Astrocyte (in vitro differentiated cells and primary cell): ENCODE results near the gene CLEC19A. TPM values are rescaled to one million over a fixed set of nuclear protein-coding genes. Genes with fewer than 3 reads are reported as not detected.

Experiments used
- DNase-seq: peaks from one replicate; pipeline ENCODE4 v3.0.0-alpha.2; 2010; ENCODE audit warnings: low read depth
- FAIRE-seq: peaks from 2 replicates; lab custom pipeline; 2011; peaks lifted over from hg19 to GRCh38; lab: Jason Lieb, UNC
- H2AFZ ChIP-seq: 2 replicates; pipeline ENCODE4 v1.6.0; 2012; ENCODE audit warnings: low read depth, low read length, inconsistent platforms
- H3K27ac ChIP-seq: 2 replicates; pipeline ENCODE4 v1.5.1; 2011; ENCODE audit warnings: low read depth, low read length, inconsistent platforms
- H3K27me3 ChIP-seq: 2 replicates; pipeline ENCODE4 v1.6.0; 2011; ENCODE audit warnings: low read length, inconsistent platforms; ENCODE audit not compliant: insufficient read depth
- H3K36me3 ChIP-seq: 2 replicates; pipeline ENCODE4 v1.5.1; 2011; ENCODE audit warnings: low read length, inconsistent platforms; ENCODE audit not compliant: insufficient read depth
- H3K4me1 ChIP-seq: 2 replicates; pipeline ENCODE4 v1.5.1; 2011; ENCODE audit warnings: low read length, inconsistent platforms; ENCODE audit not compliant: insufficient read depth
- H3K4me2 ChIP-seq: 2 replicates; pipeline ENCODE4 v1.6.0; 2012; ENCODE audit warnings: low read length, inconsistent platforms
- H3K4me3 ChIP-seq: 2 replicates; pipeline ENCODE4 v1.5.1; 2011; ENCODE audit warnings: low read depth, mild to moderate bottlenecking, low read length, inconsistent platforms; ENCODE audit not compliant: insufficient read depth
- H3K79me2 ChIP-seq: 2 replicates; pipeline ENCODE4 v1.6.0; 2012; ENCODE audit warnings: mild to moderate bottlenecking, low read length, inconsistent platforms; ENCODE audit not compliant: insufficient read depth
- H3K9ac ChIP-seq: 2 replicates; pipeline ENCODE4 v1.6.0; 2012; ENCODE audit warnings: mild to moderate bottlenecking, low read length, inconsistent platforms
- H3K9me3 ChIP-seq: 2 replicates; pipeline ENCODE4 v1.5.1; 2012; ENCODE audit warnings: low read depth, mild to moderate bottlenecking, low read length, inconsistent platforms; ENCODE audit not compliant: insufficient read depth
- H4K20me1 ChIP-seq: 2 replicates; pipeline ENCODE4 v1.6.0; 2012; ENCODE audit warnings: low read length, inconsistent platforms; ENCODE audit not compliant: insufficient read depth
- H3K27ac Mint-ChIP-seq: one replicate; pipeline ENCODE4 v1.8.0; 2021; ENCODE audit warnings: mild to moderate bottlenecking, mixed read lengths; ENCODE audit not compliant: unreplicated experiment
- H3K27me3 Mint-ChIP-seq: one replicate; pipeline ENCODE4 v1.8.0; 2021; ENCODE audit warnings: low read depth, mixed read lengths; ENCODE audit not compliant: unreplicated experiment
- H3K36me3 Mint-ChIP-seq: one replicate; pipeline ENCODE4 v1.8.0; 2021; ENCODE audit warnings: low read depth, mixed read lengths; ENCODE audit not compliant: unreplicated experiment
- H3K4me1 Mint-ChIP-seq: one replicate; pipeline ENCODE4 v1.8.0; 2021; ENCODE audit warnings: low read depth, mixed read lengths; ENCODE audit not compliant: unreplicated experiment
- H3K4me3 Mint-ChIP-seq: one replicate; pipeline ENCODE4 v1.8.0; 2021; ENCODE audit warnings: mild to moderate bottlenecking, moderate library complexity, mixed read lengths; ENCODE audit not compliant: unreplicated experiment
- H3K9me3 Mint-ChIP-seq: one replicate; pipeline ENCODE4 v1.8.0; 2021; ENCODE audit warnings: mild to moderate bottlenecking, mixed read lengths; ENCODE audit not compliant: unreplicated experiment
- CTCF ChIP-seq: IDR thresholded peaks from 2 replicates; pipeline ENCODE4 v1.5.1; 2011; ENCODE audit warnings: low read depth, mild to moderate bottlenecking, inconsistent platforms, low read length, moderate library complexity; ENCODE audit not compliant: insufficient read depth
- EZH2 ChIP-seq: IDR thresholded peaks from 2 replicates; pipeline ENCODE4 v1.6.1; 2012; ENCODE audit warnings: mild to moderate bottlenecking, low read length, inconsistent platforms; ENCODE audit not compliant: insufficient read depth
- total RNA-seq: library from RNA; stranded (reverse); gene quantifications from 2 replicates; pipeline ENCODE4 v1.2.1, GENCODE V29; 2021

The CLEC19A gene
- total RNA-seq, 1 donor from 2014 or later = not detected

GRCh38 chr16:19238406-19238805, 47.1 kb upstream of the CLEC19A start:
- no peak for DNase-seq
- Histone ChIP-seq H3K36me3 (no peaks in the 10 kb centered on the region), H3K9ac (no peak overlapping the region), H3K27ac (no peak overlapping the region), H3K4me2 (no peak overlapping the region), H3K4me1 (no peaks in the 10 kb centered on the region), H3K9me3 (peaks cover 11% of the 10 kb centered on the region), H3K79me2 (no peaks in the 10 kb centered on the region), H4K20me1 (no peaks in the 10 kb centered on the region), H2AFZ (no peak overlapping the region), H3K27me3 (no peaks in the 10 kb centered on the region), H3K4me3 (no peak overlapping the region)
- Mint-ChIP-seq H3K27me3 (peaks cover 3% of the 10 kb centered on the region), H3K9me3 (peaks cover 10% of the 10 kb centered on the region), H3K4me3 (no peak overlapping the region), H3K27ac (no peak overlapping the region), H3K4me1 (no peaks in the 10 kb centered on the region), H3K36me3 (peaks cover 6% of the 10 kb centered on the region)
- FAIRE-seq = no peak
- TF ChIP-seq EZH2 (no peak), CTCF (no peak)

- H3K4me3 ChIP-seq = no peak overlapping the region
- H3K4me2 ChIP-seq = no peak overlapping the region
- no peak overlapping the region for H2AFZ ChIP-seq
- Mint-ChIP-seq H3K9me3 (peaks cover 10% of the 10 kb centered on the region), H3K4me3 (no peak overlapping the region), H3K4me1 (no peaks in the 10 kb centered on the region), H3K27ac (no peak overlapping the region), H3K27me3 (peaks cover 4% of the 10 kb centered on the region), H3K36me3 (peaks cover 6% of the 10 kb centered on the region)
- no peak for DNase-seq
- no peaks in the 10 kb centered on the region for H3K36me3 ChIP-seq
- H3K27ac ChIP-seq = no peak overlapping the region
- H3K9me3 ChIP-seq = peaks cover 11% of the 10 kb centered on the region
- no peaks in the 10 kb centered on the region for H3K27me3 ChIP-seq
- H3K4me1 ChIP-seq = no peaks in the 10 kb centered on the region
- TF ChIP-seq EZH2 (no peak), CTCF (no peak)
- no peaks in the 10 kb centered on the region for H4K20me1 ChIP-seq
- FAIRE-seq = no peak
- no peak overlapping the region for H3K9ac ChIP-seq
- H3K79me2 ChIP-seq = no peaks in the 10 kb centered on the region
Measured at GRCh38 chr16:19239511-19240155, 45.9 kb upstream of the CLEC19A start.

GRCh38 chr16:19240494-19240893, 45.0 kb upstream of the CLEC19A start:
- DNase-seq (no peak), FAIRE-seq (no peak)
- no peak overlapping the region for H2AFZ ChIP-seq
- no peak overlapping the region for H3K9ac ChIP-seq
- no peak overlapping the region for H3K27ac ChIP-seq
- H3K27me3 ChIP-seq = no peaks in the 10 kb centered on the region
- no peak overlapping the region for H3K4me2 ChIP-seq
- H3K27me3 Mint-ChIP-seq = peaks cover 6% of the 10 kb centered on the region
- H3K9me3 ChIP-seq = peaks cover 11% of the 10 kb centered on the region
- peaks cover 5% of the 10 kb centered on the region for H3K36me3 Mint-ChIP-seq
- H3K4me1 ChIP-seq = no peaks in the 10 kb centered on the region
- TF ChIP-seq EZH2 (no peak), CTCF (no peak)
- peaks cover 8% of the 10 kb centered on the region for H3K9me3 Mint-ChIP-seq
- H3K36me3 ChIP-seq = no peaks in the 10 kb centered on the region
- H3K4me3 Mint-ChIP-seq = no peak overlapping the region
- no peak overlapping the region for H3K27ac Mint-ChIP-seq
- H4K20me1 ChIP-seq = no peaks in the 10 kb centered on the region
- no peak overlapping the region for H3K4me3 ChIP-seq
- no peaks in the 10 kb centered on the region for H3K4me1 Mint-ChIP-seq
- no peaks in the 10 kb centered on the region for H3K79me2 ChIP-seq
